Testis (tissue), 3 donors: ENCODE results near the gene RABGAP1L. TPM values are rescaled to one million over a fixed set of nuclear protein-coding genes. Genes with fewer than 3 reads are reported as not detected.

Experiments
- DNase-seq: peaks from one replicate; pipeline ENCODE4 v3.0.0-alpha.2; 2019
- H3K27ac ChIP-seq, 2 donors: fragments of 200-600 bp; sonication (generic); one replicate each; pipeline ENCODE4 v1.5.1; 2019
- H3K27me3 ChIP-seq: fragments of 200-600 bp; sonication (generic); one replicate; pipeline ENCODE4 v1.5.1; 2019
- H3K36me3 ChIP-seq: fragments of 200-600 bp; sonication (generic); one replicate; pipeline ENCODE4 v1.5.1; 2017; ENCODE audit warnings: low read depth; ENCODE audit errors: missing control alignments
- H3K4me1 ChIP-seq: fragments of 200-600 bp; sonication (generic); one replicate; pipeline ENCODE4 v1.5.1; 2019
- H3K4me3 ChIP-seq, 2 donors: fragments of 200-600 bp; sonication (generic); one replicate each; pipeline ENCODE4 v1.5.1; 2017 to 2019
- H3K9me3 ChIP-seq: fragments of 200-600 bp; sonication (generic); one replicate; pipeline ENCODE4 v1.5.1; 2017
- POLR2A ChIP-seq: fragments of 450-650 bp; IDR thresholded peaks from one replicate; pipeline ENCODE4 v1.6.1; 2017; ENCODE audit warnings: antibody characterized with exemption, mild to moderate bottlenecking, moderate library complexity
- WGBS, 2 donors: methylation state at CpG; one replicate each; pipeline ENCODE4 v1.1.5; 2018; 5-methylcytosine and 5-hydroxymethylcytosine counted together
- intact Hi-C: fragments of 100-400 bp; cut with DNase I; formaldehyde crosslinking; loops from one replicate; pipeline ENCODE4 v1.15.1; 2023; ENCODE audit warnings: low total_unique reads
- polyA plus RNA-seq: library from polyadenylated mRNA; stranded (reverse); fragments of 350-450 nt; fragmentation: Illumina TruSeq; extraction: RNeasy Lipid Tissue Mini Kit (QIAGEN cat#74804); gene quantifications from one replicate; pipeline ENCODE4 v1.2.3, GENCODE V29; 2014; ENCODE audit warnings: low read depth, low replicate concordance; ENCODE audit not compliant: insufficient read depth
- total RNA-seq, 2 donors: library from RNA; depleted of rRNA; stranded (reverse); fragments of >200 nt; gene quantifications; one replicate each; pipeline ENCODE4 v1.2.3, GENCODE V29; 2016
- TF ChIP-seq, protein P1 (sequence below), 3 experiments: fragments of 450-650 bp in 2 of 3; fragments of 200-600 bp in 1 of 3; sonication (generic) in 1 of 3; IDR thresholded peaks; one replicate each; pipeline ENCODE4 v1.5.1; 2016 to 2019; ENCODE audit warnings: antibody characterized with exemption in 3 of 3, mild to moderate bottlenecking in 2 of 3, moderate library complexity in 1 of 3

RABGAP1L gene
- total and polyA plus RNA-seq, 3 donors from 2014 or later, result 40.5 to 53.1 (median 49.5) TPM

DNA sequence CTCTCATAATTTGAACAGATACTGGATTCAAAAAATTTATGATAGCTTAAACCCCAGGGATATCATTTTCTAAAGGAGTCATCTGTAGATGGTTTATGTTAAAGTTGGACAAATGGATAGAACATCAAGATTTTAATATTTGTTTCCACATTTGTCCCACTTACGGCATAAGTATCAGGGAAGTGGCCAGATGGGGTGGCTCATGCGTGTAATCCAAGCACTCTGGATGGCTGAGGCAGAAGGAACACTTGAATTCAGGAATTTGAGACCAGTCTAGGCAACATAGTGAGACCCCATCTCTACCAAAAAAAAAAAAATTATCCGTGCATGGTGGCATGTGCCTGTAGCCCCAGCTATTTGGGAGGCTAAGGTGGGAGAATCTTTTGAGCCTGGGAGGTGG is 517.5 kb downstream of the RABGAP1L start:
- DNase-seq, result no peak
- Histone ChIP-seq H3K9me3 (no peaks in the 10 kb centered on the region), H3K36me3 (no peaks in the 10 kb centered on the region), H3K27ac (no peak overlapping the region), H3K27me3 (no peaks in the 10 kb centered on the region), H3K4me3 (no peak overlapping the region), H3K4me1 (no peaks in the 10 kb centered on the region)
- TF ChIP-seq, protein P1, sequence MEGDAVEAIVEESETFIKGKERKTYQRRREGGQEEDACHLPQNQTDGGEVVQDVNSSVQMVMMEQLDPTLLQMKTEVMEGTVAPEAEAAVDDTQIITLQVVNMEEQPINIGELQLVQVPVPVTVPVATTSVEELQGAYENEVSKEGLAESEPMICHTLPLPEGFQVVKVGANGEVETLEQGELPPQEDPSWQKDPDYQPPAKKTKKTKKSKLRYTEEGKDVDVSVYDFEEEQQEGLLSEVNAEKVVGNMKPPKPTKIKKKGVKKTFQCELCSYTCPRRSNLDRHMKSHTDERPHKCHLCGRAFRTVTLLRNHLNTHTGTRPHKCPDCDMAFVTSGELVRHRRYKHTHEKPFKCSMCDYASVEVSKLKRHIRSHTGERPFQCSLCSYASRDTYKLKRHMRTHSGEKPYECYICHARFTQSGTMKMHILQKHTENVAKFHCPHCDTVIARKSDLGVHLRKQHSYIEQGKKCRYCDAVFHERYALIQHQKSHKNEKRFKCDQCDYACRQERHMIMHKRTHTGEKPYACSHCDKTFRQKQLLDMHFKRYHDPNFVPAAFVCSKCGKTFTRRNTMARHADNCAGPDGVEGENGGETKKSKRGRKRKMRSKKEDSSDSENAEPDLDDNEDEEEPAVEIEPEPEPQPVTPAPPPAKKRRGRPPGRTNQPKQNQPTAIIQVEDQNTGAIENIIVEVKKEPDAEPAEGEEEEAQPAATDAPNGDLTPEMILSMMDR (IDR thresholded peaks at IDR 0.05), result no peak
- TF ChIP-seq POLR2A, result no peak
- WGBS, 2 donors, result 90 to 99% methylated on average over 3 of the region's 3 CpGs
- intact Hi-C loops, result no loop called here

DNA sequence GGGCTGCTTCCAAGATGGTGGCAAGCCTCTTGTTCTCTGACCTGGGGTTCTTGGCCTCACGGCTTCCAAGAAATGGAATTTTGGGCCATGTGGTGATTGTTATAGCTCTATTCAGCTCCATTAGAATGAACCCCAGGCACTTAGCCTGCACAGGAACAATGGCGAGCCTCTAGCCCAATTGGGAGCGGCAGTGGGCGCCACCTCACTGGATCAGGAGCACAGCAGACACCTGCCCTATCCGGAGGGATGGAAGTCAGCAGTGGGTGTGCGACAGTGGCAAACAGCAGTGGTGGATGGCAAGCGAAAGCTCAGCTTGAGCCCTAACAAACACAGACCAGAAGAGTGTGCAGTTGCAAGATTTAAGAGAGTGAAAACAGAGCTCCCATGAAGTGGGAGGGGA is 519.3 kb downstream of the RABGAP1L start:
- 92 to 100% methylated on average over 7 of the region's 7 CpGs for WGBS, 2 donors
- H3K36me3 ChIP-seq, result no peaks in the 10 kb centered on the region
- intact Hi-C loops, result no loop called here
- H3K9me3 ChIP-seq, result no peaks in the 10 kb centered on the region
- no peak overlapping the region for H3K27ac ChIP-seq
- no peaks in the 10 kb centered on the region for H3K4me1 ChIP-seq
- H3K27me3 ChIP-seq, result no peaks in the 10 kb centered on the region
- TF ChIP-seq, protein P1 (IDR thresholded peaks at IDR 0.05), result no peak
- DNase-seq, result no peak
- H3K4me3 ChIP-seq, result no peak overlapping the region

DNA sequence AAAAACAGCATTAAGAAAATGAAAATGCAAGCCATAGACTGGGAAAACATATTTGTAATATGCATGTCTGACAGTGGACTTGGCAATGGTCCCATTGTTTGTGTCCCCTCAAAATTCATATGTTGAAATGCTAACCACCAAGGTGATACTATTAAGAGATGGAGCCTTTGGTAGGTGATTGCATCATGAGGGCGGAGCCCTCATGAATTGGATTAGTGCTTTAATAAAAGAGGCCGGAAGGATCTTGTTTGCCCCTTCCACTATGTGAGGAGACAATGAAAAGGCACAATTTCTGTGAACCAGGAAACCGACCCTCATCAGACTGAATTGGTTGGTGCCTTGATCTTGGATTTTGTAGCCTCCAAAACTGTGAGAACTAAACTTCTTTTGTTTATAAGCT is 520.8 kb downstream of the RABGAP1L start:
- 94 to 100% methylated on average over 3 of the region's 3 CpGs for WGBS, 2 donors
- H3K27ac ChIP-seq, result no peak overlapping the region
- DNase-seq, result no peak
- H3K4me3 ChIP-seq, result no peak overlapping the region
- intact Hi-C loops, result no loop called here
- no peaks in the 10 kb centered on the region for H3K27me3 ChIP-seq
- H3K4me1 ChIP-seq, result no peaks in the 10 kb centered on the region
- no peaks in the 10 kb centered on the region for H3K9me3 ChIP-seq
- H3K36me3 ChIP-seq, result no peaks in the 10 kb centered on the region
- TF ChIP-seq, protein P1 (IDR thresholded peaks at IDR 0.05), result no peak
- no peak for TF ChIP-seq POLR2A

DNA sequence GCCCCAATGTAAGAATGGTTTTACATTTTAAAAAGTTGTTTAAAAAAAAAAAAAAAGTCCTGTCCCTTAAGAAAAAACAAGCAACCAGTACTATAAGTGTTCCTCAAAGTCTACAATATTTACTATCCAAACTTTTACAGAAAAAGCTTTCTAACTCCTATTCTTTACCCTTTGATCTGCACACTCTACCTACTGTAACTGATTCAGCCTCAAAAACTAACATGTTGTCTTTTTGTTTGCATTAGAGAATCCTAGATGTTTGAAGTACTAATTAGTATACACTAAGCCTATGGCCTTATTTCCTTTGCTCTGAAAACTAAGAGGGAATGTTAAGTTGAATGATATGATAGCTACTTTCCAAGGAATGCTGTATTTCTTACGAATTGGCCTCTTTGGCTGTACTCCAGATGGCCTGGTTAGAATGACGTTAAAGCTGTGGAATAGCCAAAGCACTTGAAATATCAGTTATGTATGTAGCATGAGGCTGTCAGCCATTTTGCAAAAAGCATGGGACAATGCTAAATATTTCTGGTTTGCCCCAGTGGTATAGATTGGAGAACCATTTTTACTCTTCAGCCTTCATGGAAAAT is 523.2 kb downstream of the RABGAP1L start:
- Histone ChIP-seq H3K4me3 (no peak overlapping the region), H3K27ac (no peak overlapping the region), H3K36me3 (no peaks in the 10 kb centered on the region), H3K9me3 (no peaks in the 10 kb centered on the region), H3K27me3 (no peaks in the 10 kb centered on the region), H3K4me1 (no peaks in the 10 kb centered on the region)
- no peak for TF ChIP-seq POLR2A
- TF ChIP-seq, protein P1 (IDR thresholded peaks at IDR 0.05), result no peak
- intact Hi-C loops, result no loop called here
- DNase-seq, result no peak
- WGBS, 2 donors, result 29 to 53% methylated on average over 2 of the region's 2 CpGs

DNA sequence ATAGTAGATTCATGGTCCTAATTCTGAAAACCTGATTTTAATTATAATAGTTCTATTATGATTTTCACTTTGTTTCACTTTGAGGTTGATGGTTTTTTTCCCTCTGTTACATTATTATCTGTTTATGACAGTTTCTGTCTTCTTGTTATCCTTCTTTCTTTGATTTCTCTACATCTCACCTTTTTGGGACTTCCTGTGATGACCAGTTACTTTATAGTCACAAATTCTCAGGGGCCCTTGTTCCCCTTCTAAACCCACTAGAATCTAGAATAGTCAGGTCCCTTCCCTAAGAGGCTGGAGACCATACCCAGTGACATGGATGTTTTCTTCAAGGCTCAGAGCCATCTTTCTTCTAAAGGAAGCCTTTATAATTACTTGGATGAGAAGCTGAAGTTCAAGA is 526.9 kb downstream of the RABGAP1L start:
- no peaks in the 10 kb centered on the region for H3K4me1 ChIP-seq
- no peak overlapping the region for H3K4me3 ChIP-seq
- TF ChIP-seq, protein P1 (IDR thresholded peaks at IDR 0.05), result no peak
- no peak for TF ChIP-seq POLR2A
- no peaks in the 10 kb centered on the region for H3K9me3 ChIP-seq
- no peak overlapping the region for H3K27ac ChIP-seq
- no peaks in the 10 kb centered on the region for H3K27me3 ChIP-seq
- no peak for DNase-seq
- intact Hi-C loops, result no loop called here
- no peaks in the 10 kb centered on the region for H3K36me3 ChIP-seq
